ENCODE data around the gene AREL1. TPM values are rescaled to one million over a fixed set of nuclear protein-coding genes. Genes with fewer than 3 reads are reported as not detected.

Gene AREL1
- total and polyA plus RNA-seq, 2 donors, result 12.2 to 15.5 TPM

DNA sequence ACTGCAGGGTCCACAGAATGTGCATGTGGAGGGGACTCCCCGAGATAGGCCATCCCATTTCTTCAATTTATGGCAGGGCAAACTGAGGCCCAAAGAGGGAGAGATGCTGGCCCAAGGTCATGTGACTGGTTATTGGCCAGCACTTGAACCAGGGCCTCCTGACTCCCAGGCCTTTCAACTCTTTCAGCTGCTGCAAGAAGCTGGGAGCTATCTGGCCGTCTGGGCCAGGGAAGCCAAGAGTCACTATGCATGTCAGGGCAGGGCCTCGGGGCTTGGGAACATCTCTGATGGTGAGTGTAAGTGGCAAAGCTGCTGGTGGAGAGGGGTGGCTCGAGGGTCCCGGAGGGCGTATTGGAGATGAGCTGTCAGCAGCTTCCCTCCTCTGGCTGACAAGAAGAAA lies 91.3 kb downstream of the AREL1 start:
- no peaks in the 10 kb centered on the region for H3K36me3 ChIP-seq (ENCODE audit: control insufficient read depth in 2 of 2, insufficient read depth in 2 of 2, low read length in 1 of 2)
- H3K9me3 ChIP-seq (ENCODE audit: control insufficient read depth in 2 of 2, insufficient read depth in 1 of 2, low read length in 1 of 2), result no peaks in the 10 kb centered on the region
- no peak overlapping the region for H3K4me3 ChIP-seq (ENCODE audit: low read length in 2 of 2)
- DNase-seq (ENCODE audit: low read depth in 6 of 9, low spot score in 9 of 9), result no peak
- no peak overlapping the region for H3K27ac ChIP-seq (ENCODE audit: low read depth in 1 of 2, low read length in 1 of 2)
- H3K4me1 ChIP-seq (ENCODE audit: control insufficient read depth in 2 of 2, insufficient read depth in 2 of 2, low read length in 2 of 2), result peaks cover 0 to 18% of the 10 kb centered on the region in 2 donors
- H3K27me3 ChIP-seq (ENCODE audit: control insufficient read depth in 2 of 2, insufficient read depth in 1 of 2, low read length in 1 of 2), result no peaks in the 10 kb centered on the region
- WGBS, result 94% methylated on average over 6 of the region's 6 CpGs

DNA sequence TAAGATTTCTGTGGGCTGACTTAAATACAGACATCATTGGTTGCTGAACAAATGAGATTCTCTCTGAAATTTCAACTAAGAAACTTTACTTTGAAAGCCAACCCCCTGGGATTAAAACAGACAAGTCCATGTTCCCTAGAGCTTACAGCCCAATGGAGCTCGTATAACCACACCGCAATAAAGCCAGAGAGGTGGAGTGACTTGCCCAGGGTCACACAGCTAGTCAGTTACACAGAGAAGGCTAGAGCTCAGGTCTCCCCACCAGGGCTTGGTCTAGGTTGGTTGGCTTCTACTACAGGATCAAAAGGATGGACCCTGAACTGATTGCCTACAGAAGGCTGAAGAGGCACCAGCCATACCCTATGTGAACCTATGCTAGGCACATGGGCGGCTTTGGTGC lies 92.0 kb downstream of the AREL1 start:
- Histone ChIP-seq H3K36me3 (ENCODE audit: control insufficient read depth in 2 of 2, insufficient read depth in 2 of 2, low read length in 1 of 2) (no peaks in the 10 kb centered on the region), H3K4me3 (ENCODE audit: low read length in 2 of 2) (no peak overlapping the region), H3K9me3 (ENCODE audit: control insufficient read depth in 2 of 2, insufficient read depth in 1 of 2, low read length in 1 of 2) (no peaks in the 10 kb centered on the region), H3K27ac (ENCODE audit: low read depth in 1 of 2, low read length in 1 of 2) (no peak overlapping the region), H3K4me1 (ENCODE audit: control insufficient read depth in 2 of 2, insufficient read depth in 2 of 2, low read length in 2 of 2) (peaks cover 0 to 18% of the 10 kb centered on the region in 2 donors), H3K27me3 (ENCODE audit: control insufficient read depth in 2 of 2, insufficient read depth in 1 of 2, low read length in 1 of 2) (peaks cover 2 to 3% of the 10 kb centered on the region in 2 donors)
- no peak for DNase-seq (ENCODE audit: low read depth in 6 of 9, low spot score in 9 of 9)
- 98% methylated on average over 3 of the region's 3 CpGs for WGBS

DNA sequence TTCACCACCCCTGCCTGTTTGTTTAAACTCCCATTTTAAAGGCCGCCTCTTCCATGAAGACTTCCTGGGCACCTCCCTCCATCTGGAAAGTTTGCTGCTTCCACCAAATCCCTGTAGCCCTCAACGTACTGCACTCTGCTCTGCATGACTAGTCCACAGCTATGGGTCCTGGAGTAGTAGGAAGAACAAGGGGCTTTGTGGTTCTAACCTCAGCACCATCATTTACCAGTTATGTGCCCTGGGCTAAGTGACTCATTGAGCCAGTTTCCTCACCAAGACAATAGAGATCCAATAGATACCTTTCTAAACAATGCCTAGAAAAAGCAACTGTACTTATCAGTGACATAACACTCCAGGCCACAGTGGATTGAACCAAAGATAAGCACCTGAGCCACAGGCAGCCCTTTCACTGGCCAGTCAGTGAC lies 92.4 kb downstream of the AREL1 start:
- DNase-seq (ENCODE audit: low read depth in 6 of 9, low spot score in 9 of 9), result no peak
- Histone ChIP-seq H3K27me3 (ENCODE audit: control insufficient read depth in 2 of 2, insufficient read depth in 1 of 2, low read length in 1 of 2) (peaks cover 4 to 6% of the 10 kb centered on the region in 2 donors), H3K27ac (ENCODE audit: low read depth in 1 of 2, low read length in 1 of 2) (no peak overlapping the region), H3K4me1 (ENCODE audit: control insufficient read depth in 2 of 2, insufficient read depth in 2 of 2, low read length in 2 of 2) (peaks cover 0 to 18% of the 10 kb centered on the region in 2 donors), H3K36me3 (ENCODE audit: control insufficient read depth in 2 of 2, insufficient read depth in 2 of 2, low read length in 1 of 2) (no peaks in the 10 kb centered on the region), H3K9me3 (ENCODE audit: control insufficient read depth in 2 of 2, insufficient read depth in 1 of 2, low read length in 1 of 2) (no peaks in the 10 kb centered on the region), H3K4me3 (ENCODE audit: low read length in 2 of 2) (no peak overlapping the region)
- WGBS, result 84% methylated on average over 2 of the region's 2 CpGs

DNA sequence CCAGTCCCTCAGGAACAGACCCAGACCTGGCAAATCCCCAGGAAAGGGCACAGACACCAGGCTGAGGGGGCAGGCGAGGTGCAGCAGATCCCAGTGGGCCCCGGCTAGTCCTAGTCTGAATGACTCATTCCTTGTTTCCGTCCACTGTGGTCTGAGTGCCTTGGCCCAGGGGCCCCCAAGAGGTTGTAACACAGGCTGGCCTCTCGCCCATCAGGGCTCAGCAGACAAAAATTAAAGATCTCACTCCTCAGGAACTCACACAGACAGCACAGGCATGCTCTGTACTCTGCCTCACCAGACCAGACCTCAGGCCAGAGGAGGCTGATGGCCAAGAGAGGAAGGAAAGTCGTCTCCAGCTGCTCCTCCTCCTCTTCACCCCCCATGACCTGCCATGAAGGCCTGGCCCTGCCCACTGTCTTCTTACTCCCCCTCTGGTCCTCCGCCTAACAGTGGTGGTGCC lies 93.2 kb downstream of the AREL1 start:
- no peak for DNase-seq (ENCODE audit: low read depth in 6 of 9, low spot score in 9 of 9)

DNA sequence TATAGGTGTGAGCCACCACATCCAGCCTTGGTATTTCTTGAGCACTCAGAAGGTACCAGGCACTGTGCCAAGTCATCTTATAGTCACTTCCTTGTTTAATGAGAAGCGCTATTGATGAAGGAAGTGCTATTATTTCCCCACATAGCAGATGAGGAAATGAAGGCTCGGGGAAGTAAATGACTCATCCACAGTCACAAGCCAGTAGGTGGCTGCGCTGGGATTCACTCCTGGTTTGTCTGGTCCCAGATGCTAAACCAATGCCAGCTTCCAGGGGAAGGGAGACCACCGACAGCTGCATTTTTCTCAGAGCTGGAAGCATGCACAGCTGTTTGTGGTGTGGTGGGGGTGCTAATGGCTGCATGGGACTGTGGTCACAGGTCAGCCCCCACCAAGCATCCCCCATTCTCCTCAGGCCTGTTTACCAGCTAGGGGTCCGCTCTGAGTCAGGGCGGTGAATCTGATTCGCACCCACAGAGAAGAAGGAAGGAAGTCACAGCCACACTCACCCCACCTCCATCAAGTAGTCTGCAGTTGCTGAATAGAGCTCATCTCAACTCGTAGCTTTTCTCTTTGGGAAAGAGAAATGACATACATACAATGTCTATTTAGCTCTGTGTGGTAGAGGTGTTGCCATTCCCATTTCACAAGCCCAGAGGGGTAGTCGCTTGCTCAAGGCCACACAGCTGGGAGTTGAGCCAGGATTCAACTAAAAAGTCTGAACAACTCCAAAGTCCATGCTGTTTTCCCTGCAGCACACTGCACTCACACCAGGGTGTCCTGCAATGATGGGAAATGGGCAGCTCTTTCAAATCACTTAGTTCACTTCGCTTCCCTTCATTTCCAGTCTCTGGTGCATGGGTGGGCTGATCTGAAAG lies 94.6 kb downstream of the AREL1 start:
- Histone ChIP-seq H3K4me3 (ENCODE audit: low read length in 2 of 2) (no peak overlapping the region), H3K36me3 (ENCODE audit: control insufficient read depth in 2 of 2, insufficient read depth in 2 of 2, low read length in 1 of 2) (no peaks in the 10 kb centered on the region), H3K27me3 (ENCODE audit: control insufficient read depth in 2 of 2, insufficient read depth in 1 of 2, low read length in 1 of 2) (peaks cover 11 to 13% of the 10 kb centered on the region in 2 donors), H3K4me1 (ENCODE audit: control insufficient read depth in 2 of 2, insufficient read depth in 2 of 2, low read length in 2 of 2) (peaks cover 0 to 18% of the 10 kb centered on the region in 2 donors), H3K9me3 (ENCODE audit: control insufficient read depth in 2 of 2, insufficient read depth in 1 of 2, low read length in 1 of 2) (no peaks in the 10 kb centered on the region), H3K27ac (ENCODE audit: low read depth in 1 of 2, low read length in 1 of 2) (peak overlapping the region; percentile 37 to 73)
- 28% methylated on average over 10 of the region's 10 CpGs for WGBS
- DNase-seq (ENCODE audit: low read depth in 6 of 9, low spot score in 9 of 9), result peak in 2 of 9 donors; percentile 26 to 61

More for the DNA sequence above, 93.2 kb downstream of the AREL1 start:
- H3K36me3 ChIP-seq (ENCODE audit: control insufficient read depth in 2 of 2, insufficient read depth in 2 of 2, low read length in 1 of 2), result no peaks in the 10 kb centered on the region
- peaks cover 5 to 7% of the 10 kb centered on the region in 2 donors for H3K27me3 ChIP-seq (ENCODE audit: control insufficient read depth in 2 of 2, insufficient read depth in 1 of 2, low read length in 1 of 2)
- no peak overlapping the region for H3K4me3 ChIP-seq (ENCODE audit: low read length in 2 of 2)
- 87% methylated on average over 6 of the region's 6 CpGs for WGBS
- no peaks in the 10 kb centered on the region for H3K9me3 ChIP-seq (ENCODE audit: control insufficient read depth in 2 of 2, insufficient read depth in 1 of 2, low read length in 1 of 2)
- peaks cover 0 to 18% of the 10 kb centered on the region in 2 donors for H3K4me1 ChIP-seq (ENCODE audit: control insufficient read depth in 2 of 2, insufficient read depth in 2 of 2, low read length in 2 of 2)
- no peak overlapping the region for H3K27ac ChIP-seq (ENCODE audit: low read depth in 1 of 2, low read length in 1 of 2)

DNA sequence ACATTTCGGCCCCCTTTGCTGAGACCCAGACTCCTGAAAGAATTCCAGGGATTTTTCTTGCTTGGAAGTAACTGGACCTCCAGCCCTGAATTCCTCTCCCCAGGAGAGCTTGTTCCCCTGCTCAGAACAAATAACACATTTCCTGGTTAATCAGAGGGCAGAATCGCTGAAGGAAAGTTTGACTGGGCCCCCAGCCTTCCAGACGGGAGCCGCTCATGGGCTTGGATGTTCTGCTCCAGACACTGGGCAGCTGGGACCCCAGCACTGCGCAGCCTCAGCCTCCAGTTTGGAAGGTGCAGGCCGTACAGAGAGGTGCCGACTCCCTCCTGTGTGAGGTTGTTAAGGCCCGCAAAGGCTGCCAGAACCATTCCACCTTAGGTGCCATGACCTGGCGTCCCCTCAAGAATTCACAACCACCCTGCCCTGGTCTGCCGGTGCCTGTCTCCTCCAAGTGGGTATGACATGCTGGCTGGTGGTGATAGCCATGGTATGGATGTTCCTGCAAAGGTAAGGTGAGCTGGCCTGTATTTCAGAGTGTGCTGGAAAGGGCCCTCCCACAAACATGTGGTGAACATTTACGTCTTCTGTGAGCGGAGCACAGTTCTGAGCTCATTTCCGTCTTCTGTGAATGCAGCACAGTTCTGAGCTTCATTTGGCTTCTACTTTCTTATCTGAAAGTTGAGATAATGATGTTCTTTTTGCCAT lies 95.7 kb downstream of the AREL1 start:
- Histone ChIP-seq H3K4me3 (ENCODE audit: low read length in 2 of 2) (no peak overlapping the region), H3K27me3 (ENCODE audit: control insufficient read depth in 2 of 2, insufficient read depth in 1 of 2, low read length in 1 of 2) (peaks cover 18 to 24% of the 10 kb centered on the region in 2 donors), H3K9me3 (ENCODE audit: control insufficient read depth in 2 of 2, insufficient read depth in 1 of 2, low read length in 1 of 2) (peaks cover 0 to 3% of the 10 kb centered on the region in 2 donors), H3K27ac (ENCODE audit: low read depth in 1 of 2, low read length in 1 of 2) (no peak overlapping the region), H3K36me3 (ENCODE audit: control insufficient read depth in 2 of 2, insufficient read depth in 2 of 2, low read length in 1 of 2) (no peaks in the 10 kb centered on the region), H3K4me1 (ENCODE audit: control insufficient read depth in 2 of 2, insufficient read depth in 2 of 2, low read length in 2 of 2) (peaks cover 6 to 21% of the 10 kb centered on the region in 2 donors)
- 97% methylated on average over 13 of the region's 13 CpGs for WGBS
- no peak for DNase-seq (ENCODE audit: low read depth in 6 of 9, low spot score in 9 of 9)

DNA sequence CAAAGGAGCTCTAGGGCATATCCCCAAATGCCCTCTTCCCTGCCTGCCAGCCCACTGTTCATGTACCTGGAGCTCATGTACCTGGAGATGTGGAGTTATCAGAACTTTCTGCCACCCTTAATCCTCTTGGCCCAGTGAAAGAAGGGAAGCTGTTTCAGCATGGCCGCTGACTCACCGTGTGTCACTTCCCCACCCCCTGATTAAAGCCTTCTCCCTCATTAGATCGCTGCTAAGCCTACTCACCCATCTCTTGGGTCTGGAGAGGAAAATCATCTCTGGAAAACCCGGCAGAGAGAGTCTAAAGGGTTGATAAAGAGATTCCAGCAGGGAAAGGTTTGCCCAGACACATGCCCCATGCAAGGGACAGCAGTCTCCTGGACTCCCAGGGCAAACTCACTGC lies 96.4 kb downstream of the AREL1 start:
- H3K27me3 ChIP-seq (ENCODE audit: control insufficient read depth in 2 of 2, insufficient read depth in 1 of 2, low read length in 1 of 2), result peaks cover 24 to 30% of the 10 kb centered on the region in 2 donors
- no peak for DNase-seq (ENCODE audit: low read depth in 6 of 9, low spot score in 9 of 9)
- H3K27ac ChIP-seq (ENCODE audit: low read depth in 1 of 2, low read length in 1 of 2), result no peak overlapping the region
- H3K9me3 ChIP-seq (ENCODE audit: control insufficient read depth in 2 of 2, insufficient read depth in 1 of 2, low read length in 1 of 2), result peaks cover 0 to 6% of the 10 kb centered on the region in 2 donors
- WGBS, result 90% methylated on average over 4 of the region's 4 CpGs
- no peak overlapping the region for H3K4me3 ChIP-seq (ENCODE audit: low read length in 2 of 2)
- no peaks in the 10 kb centered on the region for H3K36me3 ChIP-seq (ENCODE audit: control insufficient read depth in 2 of 2, insufficient read depth in 2 of 2, low read length in 1 of 2)
- H3K4me1 ChIP-seq (ENCODE audit: control insufficient read depth in 2 of 2, insufficient read depth in 2 of 2, low read length in 2 of 2), result peaks cover 6 to 23% of the 10 kb centered on the region in 2 donors

DNA sequence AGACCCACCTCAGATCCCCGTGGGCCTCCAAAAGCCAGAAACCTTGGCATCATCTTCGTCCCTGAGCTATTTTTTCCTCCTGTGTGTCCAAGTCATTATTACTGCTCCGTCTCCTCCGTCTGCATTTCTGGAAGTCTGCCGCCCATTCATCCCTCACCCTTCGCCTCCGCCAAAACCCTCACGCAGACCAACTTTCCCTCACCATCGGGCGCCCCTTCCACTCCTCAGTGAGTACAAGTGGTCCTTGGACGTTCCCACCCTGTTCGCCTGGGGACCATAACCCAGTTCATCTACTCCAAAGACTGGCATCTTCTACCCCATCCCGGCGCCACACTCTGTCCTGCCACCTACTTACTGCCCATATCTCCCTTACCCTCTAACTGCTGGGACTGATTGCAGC lies 97.1 kb downstream of the AREL1 start:
- Histone ChIP-seq H3K27me3 (ENCODE audit: control insufficient read depth in 2 of 2, insufficient read depth in 1 of 2, low read length in 1 of 2) (peaks cover 32 to 38% of the 10 kb centered on the region in 2 donors), H3K36me3 (ENCODE audit: control insufficient read depth in 2 of 2, insufficient read depth in 2 of 2, low read length in 1 of 2) (no peaks in the 10 kb centered on the region), H3K4me3 (ENCODE audit: low read length in 2 of 2) (no peak overlapping the region), H3K9me3 (ENCODE audit: control insufficient read depth in 2 of 2, insufficient read depth in 1 of 2, low read length in 1 of 2) (peaks cover 0 to 11% of the 10 kb centered on the region in 2 donors), H3K27ac (ENCODE audit: low read depth in 1 of 2, low read length in 1 of 2) (no peak overlapping the region), H3K4me1 (ENCODE audit: control insufficient read depth in 2 of 2, insufficient read depth in 2 of 2, low read length in 2 of 2) (peaks cover 6 to 23% of the 10 kb centered on the region in 2 donors)
- 96% methylated on average over 14 of the region's 14 CpGs for WGBS
- no peak for DNase-seq (ENCODE audit: low read depth in 6 of 9, low spot score in 9 of 9)

All from thymus (tissue), 11 donors.